BE2C (cell line): ENCODE measurements around the gene KCND2.

Source experiments
- DNase-seq: peaks from one replicate; pipeline ENCODE4 v3.0.0-alpha.2; 2020
- H3K27me3 ChIP-seq: fragments of 250-450 bp; sonication (Bioruptor Pico); 2 replicates; pipeline ENCODE4 v1.5.1; 2020; ENCODE audit warnings: mild to moderate bottlenecking
- H3K36me3 ChIP-seq: fragments of 250-450 bp; sonication (Bioruptor Pico); 2 replicates; pipeline ENCODE4 v1.5.1; 2020; ENCODE audit warnings: mild to moderate bottlenecking
- H3K4me1 ChIP-seq: fragments of 250-450 bp; sonication (Bioruptor Pico); 2 replicates; pipeline ENCODE4 v1.5.1; 2020
- H3K4me3 ChIP-seq: 2 replicates; pipeline ENCODE4 v1.5.1; 2011; ENCODE audit warnings: low read depth, low read length
- H3K9me3 ChIP-seq: fragments of 250-450 bp; sonication (Bioruptor Pico); 2 replicates; pipeline ENCODE4 v1.5.1; 2020
- TF ChIP-seq, protein P1 (sequence below): IDR thresholded peaks from 2 replicates; pipeline ENCODE4 v1.5.1; 2012; ENCODE audit warnings: mild to moderate bottlenecking, low read depth, low read length

Gene KCND2

DNA sequence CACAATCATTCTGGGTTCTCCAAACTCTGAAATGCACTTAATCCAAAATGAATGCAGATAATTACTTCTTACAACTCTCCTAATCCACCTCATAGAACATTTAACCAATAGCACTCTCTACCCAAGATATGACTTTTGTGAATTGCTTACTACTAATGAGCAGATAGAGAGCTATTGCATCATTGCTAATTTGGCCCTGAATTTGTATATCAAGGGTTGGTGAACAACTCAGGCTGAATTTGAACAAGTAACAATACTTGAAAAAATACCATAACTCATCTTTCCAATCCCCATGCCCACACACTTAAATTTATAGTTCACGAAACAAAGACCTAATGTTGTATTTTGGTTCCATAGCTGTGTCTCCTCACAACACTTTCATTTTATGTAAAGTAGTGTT lies 339.0 kb downstream of the KCND2 start:
- H3K27me3 ChIP-seq: no peaks in the 10 kb centered on the region
- H3K4me1 ChIP-seq: no peaks in the 10 kb centered on the region
- H3K4me3 ChIP-seq: no peak overlapping the region
- no peak for DNase-seq
- H3K9me3 ChIP-seq: no peaks in the 10 kb centered on the region; the same call in 1 of the 2 replicates
- TF ChIP-seq, protein P1, sequence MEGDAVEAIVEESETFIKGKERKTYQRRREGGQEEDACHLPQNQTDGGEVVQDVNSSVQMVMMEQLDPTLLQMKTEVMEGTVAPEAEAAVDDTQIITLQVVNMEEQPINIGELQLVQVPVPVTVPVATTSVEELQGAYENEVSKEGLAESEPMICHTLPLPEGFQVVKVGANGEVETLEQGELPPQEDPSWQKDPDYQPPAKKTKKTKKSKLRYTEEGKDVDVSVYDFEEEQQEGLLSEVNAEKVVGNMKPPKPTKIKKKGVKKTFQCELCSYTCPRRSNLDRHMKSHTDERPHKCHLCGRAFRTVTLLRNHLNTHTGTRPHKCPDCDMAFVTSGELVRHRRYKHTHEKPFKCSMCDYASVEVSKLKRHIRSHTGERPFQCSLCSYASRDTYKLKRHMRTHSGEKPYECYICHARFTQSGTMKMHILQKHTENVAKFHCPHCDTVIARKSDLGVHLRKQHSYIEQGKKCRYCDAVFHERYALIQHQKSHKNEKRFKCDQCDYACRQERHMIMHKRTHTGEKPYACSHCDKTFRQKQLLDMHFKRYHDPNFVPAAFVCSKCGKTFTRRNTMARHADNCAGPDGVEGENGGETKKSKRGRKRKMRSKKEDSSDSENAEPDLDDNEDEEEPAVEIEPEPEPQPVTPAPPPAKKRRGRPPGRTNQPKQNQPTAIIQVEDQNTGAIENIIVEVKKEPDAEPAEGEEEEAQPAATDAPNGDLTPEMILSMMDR: no peak
- H3K36me3 ChIP-seq: no peaks in the 10 kb centered on the region

DNA sequence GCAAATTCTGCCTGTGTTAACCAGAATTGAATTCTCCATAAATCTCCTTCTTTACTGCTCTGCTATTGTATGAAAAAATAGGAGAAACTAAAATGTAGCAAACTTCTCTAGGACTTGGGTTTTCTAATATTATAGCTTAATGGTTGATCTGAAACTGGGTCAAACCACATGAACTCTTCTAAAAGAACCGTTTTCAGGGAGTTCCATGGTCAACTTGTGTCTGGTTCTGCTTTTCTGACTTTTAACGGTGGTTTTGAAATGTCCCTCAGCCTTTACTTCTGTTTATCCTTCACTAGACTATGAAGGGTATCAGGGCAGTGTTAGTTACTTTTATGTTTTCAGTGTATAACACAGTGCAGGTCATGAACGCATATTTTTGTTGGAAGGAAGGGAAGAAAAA lies 342.7 kb downstream of the KCND2 start:
- Histone ChIP-seq H3K4me1 (no peaks in the 10 kb centered on the region), H3K4me3 (no peak overlapping the region), H3K27me3 (no peaks in the 10 kb centered on the region), H3K9me3 (no peaks in the 10 kb centered on the region; the same call in 1 of the 2 replicates), H3K36me3 (no peaks in the 10 kb centered on the region)
- TF ChIP-seq, protein P1: no peak
- no peak for DNase-seq

DNA sequence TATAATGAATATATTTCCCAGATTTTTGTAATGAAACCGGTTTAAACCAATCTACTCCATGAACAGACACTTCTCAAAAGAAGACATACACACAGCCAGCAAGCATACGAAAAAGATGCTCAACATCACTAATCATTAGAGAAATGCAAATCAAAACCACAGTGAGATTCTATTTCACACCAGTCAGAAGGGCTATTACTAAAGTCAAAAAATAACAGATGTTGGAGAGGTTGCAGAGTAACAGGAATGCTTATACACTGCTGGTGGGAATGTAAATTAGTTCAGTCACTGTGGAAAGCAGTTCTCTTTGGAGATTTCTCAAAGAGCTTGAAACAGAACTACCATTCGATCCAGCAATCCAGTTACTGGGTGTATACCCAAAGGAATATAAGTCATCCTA lies 344.3 kb downstream of the KCND2 start:
- Histone ChIP-seq H3K27me3 (no peaks in the 10 kb centered on the region), H3K4me1 (no peaks in the 10 kb centered on the region), H3K9me3 (no peaks in the 10 kb centered on the region; the same call in 1 of the 2 replicates), H3K4me3 (no peak overlapping the region), H3K36me3 (no peaks in the 10 kb centered on the region)
- TF ChIP-seq, protein P1: no peak
- DNase-seq: no peak

DNA sequence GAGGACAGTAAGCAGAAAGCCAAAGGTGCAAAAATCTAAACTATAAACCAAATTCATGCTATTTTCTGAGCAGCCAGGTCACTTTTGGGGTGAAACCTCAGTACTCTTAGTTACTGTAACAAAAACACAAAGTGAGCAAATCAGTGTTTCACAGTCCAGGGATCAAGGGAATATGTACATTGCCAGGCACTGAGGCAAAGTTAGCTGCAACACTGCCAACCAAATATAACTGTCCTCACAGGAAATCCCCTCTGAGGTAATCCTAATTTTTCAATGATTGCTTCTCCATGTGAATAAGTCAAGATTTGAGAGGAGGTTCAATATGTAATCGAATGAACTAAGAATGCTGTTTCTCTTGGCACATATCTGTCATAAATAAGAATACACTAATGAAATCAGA lies 355.3 kb downstream of the KCND2 start:
- H3K4me1 ChIP-seq: no peaks in the 10 kb centered on the region

DNA sequence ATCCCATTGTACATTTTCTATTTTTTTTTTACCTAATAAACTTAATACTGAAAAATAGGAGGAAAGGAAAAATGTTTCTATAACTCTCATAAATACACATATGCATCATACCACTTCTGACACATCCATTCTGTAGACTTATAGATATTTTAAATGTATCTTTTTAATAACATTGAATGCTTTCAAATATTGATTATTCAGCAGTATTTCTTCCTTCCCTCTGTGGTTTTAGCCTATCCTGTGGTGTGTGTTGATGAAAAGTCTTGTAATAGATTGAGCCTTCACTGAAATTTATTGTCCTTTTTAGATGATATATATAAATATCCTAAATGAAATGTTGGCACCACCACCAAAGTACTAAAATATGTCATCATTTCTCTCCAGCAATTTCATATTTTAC lies 366.9 kb downstream of the KCND2 start:
- H3K4me1 ChIP-seq: no peaks in the 10 kb centered on the region

More for the DNA sequence above, 355.3 kb downstream of the KCND2 start:
- Histone ChIP-seq H3K27me3 (no peaks in the 10 kb centered on the region), H3K9me3 (no peaks in the 10 kb centered on the region), H3K36me3 (no peaks in the 10 kb centered on the region), H3K4me3 (no peak overlapping the region)
- no peak for DNase-seq
- TF ChIP-seq, protein P1: no peak

DNA sequence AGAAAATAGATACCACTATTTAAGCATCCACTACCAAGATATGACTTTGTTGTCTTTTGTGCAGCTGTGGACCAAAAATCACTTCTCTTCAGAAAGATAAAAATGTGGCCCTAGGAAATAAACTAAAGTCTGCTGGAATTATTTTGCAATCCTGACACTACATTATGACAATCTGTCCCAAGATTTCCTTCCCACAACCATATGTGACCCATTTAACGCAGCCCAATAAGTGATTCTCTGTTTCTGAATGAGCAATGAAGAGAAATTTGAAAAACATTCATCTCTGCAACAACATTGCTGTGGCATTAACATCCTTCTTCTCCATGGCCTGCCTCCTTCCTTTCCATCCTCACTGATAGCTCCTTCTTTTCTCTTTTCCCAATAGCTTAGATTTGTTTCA lies 373.0 kb downstream of the KCND2 start:
- DNase-seq: no peak
- Histone ChIP-seq H3K9me3 (no peaks in the 10 kb centered on the region), H3K4me3 (no peak overlapping the region), H3K27me3 (no peaks in the 10 kb centered on the region), H3K4me1 (no peaks in the 10 kb centered on the region), H3K36me3 (no peaks in the 10 kb centered on the region)
- TF ChIP-seq, protein P1: no peak

More for the DNA sequence above, 366.9 kb downstream of the KCND2 start:
- DNase-seq: no peak
- H3K9me3 ChIP-seq: no peaks in the 10 kb centered on the region
- no peak overlapping the region for H3K4me3 ChIP-seq
- TF ChIP-seq, protein P1: no peak
- no peaks in the 10 kb centered on the region for H3K36me3 ChIP-seq
- no peaks in the 10 kb centered on the region for H3K27me3 ChIP-seq
